HG03520 (cell line): Measurements from ENCODE around the gene RBM15B.

Experiments
- ATAC-seq: cut with Tn5 transposase; IDR thresholded peaks from one replicate; pipeline ENCODE4 v1.9.1; 2021; ENCODE audit warnings: mild to moderate bottlenecking, moderate library complexity; ENCODE audit not compliant: unreplicated experiment

Gene RBM15B

DNA sequence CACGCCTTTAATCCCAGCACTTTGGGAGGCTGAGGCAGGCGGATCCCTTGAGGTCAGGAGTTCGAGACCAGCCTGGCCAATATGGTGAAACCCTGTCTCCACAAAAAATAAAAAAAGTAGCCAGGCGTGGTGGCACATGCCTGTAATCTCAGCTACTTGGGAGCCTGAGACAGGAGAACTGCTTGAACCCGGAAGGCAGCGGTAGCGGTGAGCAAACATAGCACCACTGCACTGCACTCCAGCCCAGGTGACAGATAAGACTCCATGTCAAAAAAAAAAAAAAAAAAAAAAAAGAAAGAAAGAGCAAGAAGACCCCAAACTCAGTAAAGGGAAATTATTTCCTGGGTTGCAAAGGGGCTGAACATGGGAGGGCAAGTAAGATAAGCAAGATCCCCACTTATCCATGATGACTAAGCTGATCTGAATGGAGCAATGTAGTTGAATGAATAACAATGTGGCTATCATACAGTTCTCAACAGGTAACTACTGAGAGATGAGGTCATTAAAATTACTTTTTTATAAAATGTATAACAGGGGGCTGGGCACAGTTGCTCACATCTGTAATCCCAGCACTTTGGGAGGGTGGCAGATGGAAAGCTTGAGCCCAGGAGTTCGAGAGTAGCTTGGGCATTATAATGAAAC, 46.0 kb downstream of the RBM15B start:
- no peak for ATAC-seq

- no peak for ATAC-seq
Observed at GRCh38 chr3:51441282-51442030, 50.4 kb downstream of the RBM15B start.

DNA sequence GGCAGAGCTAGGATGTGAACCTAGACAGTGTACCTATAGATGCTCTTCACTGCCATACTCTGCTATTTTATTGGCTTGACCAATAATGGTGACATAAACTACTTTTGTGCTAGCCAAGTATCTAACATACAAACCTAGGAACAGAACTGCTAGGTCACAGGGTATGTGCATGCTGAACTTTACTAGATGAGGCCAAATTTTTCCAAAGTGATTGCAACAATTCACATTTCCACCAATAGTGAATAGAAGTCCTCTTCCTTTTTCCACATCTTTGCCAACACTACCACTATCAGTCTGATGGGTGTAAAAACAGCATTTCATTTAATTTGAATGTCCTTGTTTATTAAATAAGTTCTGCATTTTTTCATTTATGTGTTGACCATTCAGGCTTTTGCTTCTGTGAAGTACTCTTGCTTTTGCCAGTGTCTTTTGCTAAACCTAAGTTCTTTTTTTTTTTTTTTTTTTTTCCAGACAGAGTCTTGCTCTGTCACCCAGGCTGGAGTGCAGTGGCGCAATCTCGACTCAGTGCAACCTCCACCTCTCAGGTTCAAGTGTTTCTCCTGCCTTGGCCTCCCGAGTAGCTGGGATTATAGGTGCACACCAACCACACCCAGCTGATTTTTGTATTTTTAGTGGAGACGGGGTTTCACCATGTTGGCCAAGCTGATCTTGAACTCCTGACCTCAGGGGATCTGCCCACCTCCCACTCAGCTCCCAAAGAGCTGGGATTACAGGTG, 54.6 kb downstream of the RBM15B start:
- ATAC-seq, result no peak
